Measurements from ENCODE around the gene B4GALT2.

DNA sequence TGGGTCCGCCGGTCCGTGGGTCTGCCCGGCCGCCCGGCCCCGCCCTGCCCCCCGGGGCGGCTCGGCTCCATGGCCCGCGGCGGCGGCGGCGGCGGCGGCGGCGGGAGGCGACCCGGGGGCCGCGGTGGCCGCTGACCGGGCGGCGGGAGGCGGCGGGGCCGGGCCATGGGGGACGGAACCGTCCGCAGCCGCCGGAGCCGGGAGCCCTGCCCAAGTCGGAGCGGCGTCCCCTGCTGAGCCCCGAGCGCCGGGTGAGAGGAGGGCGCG, 184 bp downstream of the B4GALT2 start:
- TF ChIP-seq, protein P1, sequence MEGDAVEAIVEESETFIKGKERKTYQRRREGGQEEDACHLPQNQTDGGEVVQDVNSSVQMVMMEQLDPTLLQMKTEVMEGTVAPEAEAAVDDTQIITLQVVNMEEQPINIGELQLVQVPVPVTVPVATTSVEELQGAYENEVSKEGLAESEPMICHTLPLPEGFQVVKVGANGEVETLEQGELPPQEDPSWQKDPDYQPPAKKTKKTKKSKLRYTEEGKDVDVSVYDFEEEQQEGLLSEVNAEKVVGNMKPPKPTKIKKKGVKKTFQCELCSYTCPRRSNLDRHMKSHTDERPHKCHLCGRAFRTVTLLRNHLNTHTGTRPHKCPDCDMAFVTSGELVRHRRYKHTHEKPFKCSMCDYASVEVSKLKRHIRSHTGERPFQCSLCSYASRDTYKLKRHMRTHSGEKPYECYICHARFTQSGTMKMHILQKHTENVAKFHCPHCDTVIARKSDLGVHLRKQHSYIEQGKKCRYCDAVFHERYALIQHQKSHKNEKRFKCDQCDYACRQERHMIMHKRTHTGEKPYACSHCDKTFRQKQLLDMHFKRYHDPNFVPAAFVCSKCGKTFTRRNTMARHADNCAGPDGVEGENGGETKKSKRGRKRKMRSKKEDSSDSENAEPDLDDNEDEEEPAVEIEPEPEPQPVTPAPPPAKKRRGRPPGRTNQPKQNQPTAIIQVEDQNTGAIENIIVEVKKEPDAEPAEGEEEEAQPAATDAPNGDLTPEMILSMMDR (IDR thresholded peaks at IDR 0.05; ENCODE audit: insufficient read depth, low read depth, low read length): no peak
- TF ChIP-seq EZH2 (IDR thresholded peaks at IDR 0.05; ENCODE audit: insufficient read depth, low read length): no peak
